SW480 (cell line): Measurements from ENCODE around the gene RELB.

Experiments used
- DNase-seq: peaks from one replicate; pipeline ENCODE4 v3.0.0-alpha.2; 2016; ENCODE audit warnings: low spot score

Gene RELB

GRCh38 chr19:45079911-45080370 is 78.7 kb downstream of the RELB start:
- no peak for DNase-seq

DNA sequence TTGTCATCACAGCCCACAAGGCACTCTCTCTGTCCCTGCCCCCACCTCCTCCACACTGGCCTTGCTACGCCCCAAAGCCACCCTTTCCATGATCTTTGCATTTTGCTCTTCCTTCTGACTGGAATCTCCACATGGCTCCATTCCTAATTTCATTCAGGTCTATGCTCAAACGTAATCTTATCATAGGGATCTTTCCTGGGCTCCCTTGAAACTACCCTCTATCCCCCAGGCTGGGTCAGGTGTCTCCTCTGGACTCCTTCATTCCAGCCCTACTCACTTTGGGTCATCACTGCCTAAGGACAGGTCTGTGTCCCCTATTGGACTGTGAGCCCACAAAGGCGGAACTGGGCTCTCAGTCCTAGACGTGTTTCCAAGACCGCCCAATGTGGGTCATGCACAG is 80.9 kb downstream of the RELB start:
- DNase-seq: no peak

DNA sequence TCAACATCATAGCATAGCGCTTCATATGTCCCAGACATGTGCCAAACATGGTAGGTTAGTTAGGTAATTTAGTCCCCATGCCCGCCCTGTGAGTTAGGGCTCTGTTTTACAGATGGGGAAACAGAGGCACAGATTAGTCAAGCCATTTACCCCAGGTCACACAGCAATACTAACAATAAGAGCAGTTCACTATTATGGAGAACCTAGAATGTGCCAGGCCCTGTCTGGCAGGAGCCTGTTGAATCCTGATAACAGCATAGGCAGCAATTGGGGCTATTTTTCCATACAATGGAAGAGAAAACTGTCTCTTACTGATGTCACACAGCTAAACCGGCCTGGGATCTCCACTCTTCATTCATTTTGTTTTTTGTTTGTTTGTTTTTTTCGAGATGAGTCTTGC is 85.2 kb downstream of the RELB start:
- DNase-seq: no peak

DNA sequence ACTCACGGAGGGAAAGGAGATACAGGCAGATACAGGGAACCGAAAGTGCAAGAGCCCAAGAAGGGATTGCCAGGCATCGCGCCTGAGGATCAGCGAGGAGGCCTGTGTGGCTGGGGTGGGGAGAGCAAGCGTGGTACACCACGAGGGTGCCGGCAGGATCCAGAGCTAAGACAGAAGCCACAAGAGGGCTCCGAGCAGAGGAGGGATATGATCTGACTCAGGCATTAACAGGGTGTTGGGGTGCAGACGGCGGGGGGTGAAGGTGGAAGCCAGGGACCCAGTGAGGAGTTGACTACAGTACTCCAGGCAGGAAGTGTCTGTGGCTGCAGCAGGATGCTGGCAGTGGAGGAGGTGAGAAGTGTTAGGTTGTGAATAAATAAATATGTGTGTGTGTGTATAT is 86.3 kb downstream of the RELB start:
- DNase-seq: no peak
